GM19438 (cell line): Measurements from ENCODE around the gene MYO3B.
A peak's percentile ranks its signal among the peaks of the same experiment; 100 is the strongest.

ENCODE experiments used
- ATAC-seq: cut with Tn5 transposase; IDR thresholded peaks from one replicate; pipeline ENCODE4 v1.9.1; 2021; ENCODE audit warnings: low read depth; ENCODE audit not compliant: unreplicated experiment

MYO3B gene

DNA sequence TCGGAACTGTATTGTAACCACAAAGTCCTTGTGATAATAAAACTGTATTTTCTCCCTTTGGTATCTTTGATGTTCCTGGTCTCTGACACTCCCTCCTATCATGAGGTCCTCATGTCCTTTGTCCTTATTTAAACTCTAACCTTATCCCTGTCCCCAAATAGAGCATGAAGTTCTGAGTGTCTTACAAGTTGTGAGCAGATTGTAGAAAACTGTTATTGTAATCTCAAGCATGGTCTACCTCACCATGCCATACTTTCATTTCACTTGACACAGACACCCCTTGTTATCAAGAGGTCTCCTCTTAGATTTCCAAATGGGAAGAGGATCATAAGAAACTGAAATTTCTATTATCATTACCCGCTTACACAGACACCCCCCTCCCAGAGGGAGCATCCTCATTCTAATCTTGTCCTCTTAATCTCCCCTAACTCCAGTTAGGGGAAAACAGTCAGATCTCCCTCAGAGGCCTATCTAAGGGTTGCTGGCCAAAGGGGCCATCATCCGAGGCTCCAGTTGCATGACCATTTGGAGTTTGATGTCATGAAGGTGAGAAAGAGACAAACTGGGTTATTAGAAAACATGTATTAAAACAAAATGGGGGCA lies 29.0 kb downstream of the MYO3B start:
- no peak for ATAC-seq

DNA sequence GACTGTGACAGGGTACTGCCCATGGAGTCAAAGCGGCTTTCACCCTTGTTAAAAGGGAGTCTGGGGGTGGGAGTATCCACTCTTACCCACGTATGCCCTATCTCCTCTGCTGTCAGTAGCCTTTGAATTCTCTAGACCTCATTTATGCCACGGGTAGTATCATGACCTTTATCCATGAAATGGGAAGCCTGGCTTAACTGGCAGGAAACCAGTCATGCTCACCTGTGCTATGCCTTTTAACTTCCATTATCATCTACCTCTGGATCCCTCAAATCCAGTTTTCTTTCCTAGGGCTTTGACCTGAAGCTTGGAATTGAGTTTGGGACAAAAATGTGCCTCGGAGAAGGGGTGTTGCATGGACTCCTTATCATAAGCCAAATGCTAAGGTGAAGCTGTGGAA lies 30.0 kb downstream of the MYO3B start:
- ATAC-seq = no peak

DNA sequence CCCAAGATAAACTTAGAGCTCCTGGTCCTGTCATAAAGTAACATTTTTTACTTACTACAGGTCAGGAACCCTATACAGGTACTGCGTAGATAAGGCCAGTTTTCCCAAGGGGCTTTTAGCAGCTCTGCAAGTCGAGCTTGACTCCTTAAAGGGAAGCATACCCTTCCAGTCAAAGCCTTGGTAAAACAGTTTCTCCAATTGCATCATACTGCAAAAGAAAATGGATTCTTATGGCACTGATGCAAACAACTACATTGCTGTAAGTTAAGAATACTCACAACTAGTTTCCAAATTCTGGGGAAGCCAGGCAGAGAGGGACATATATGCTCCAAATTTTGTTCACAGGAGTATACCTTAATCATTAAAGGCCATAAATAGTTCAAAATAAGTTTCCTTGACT lies 31.0 kb downstream of the MYO3B start:
- no peak for ATAC-seq

DNA sequence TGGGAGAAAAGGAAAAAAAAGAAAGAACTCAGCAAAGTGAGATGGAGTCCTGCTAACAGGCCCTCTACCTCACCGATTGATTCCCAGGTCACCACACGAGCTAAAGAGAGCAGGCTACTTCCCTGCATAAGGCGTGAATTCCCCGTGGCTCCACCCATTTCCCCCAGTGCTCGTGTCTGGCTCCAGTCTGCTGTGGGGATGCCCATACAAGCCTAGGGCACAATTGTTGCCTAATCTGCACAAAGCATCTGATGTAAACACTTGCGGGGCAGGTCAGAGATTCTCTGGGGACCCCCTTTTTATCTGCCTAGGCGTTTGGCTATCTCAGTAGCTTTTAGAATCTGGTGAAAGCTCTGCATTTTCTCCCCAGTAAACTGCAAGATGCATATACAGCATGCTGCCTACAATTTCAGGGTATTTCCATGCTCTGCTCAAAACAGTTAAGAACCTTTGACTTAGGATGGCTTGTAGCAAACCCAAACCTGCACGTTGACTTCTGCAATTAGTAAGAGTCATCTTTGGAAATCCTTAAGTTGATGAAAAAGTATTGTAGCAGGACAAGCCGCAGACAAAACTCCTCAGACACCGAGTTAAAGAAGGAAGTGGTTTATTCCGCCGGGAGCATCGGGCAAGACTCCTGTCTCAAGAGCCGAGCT lies 34.8 kb downstream of the MYO3B start:
- peak; percentile 56 for ATAC-seq

DNA sequence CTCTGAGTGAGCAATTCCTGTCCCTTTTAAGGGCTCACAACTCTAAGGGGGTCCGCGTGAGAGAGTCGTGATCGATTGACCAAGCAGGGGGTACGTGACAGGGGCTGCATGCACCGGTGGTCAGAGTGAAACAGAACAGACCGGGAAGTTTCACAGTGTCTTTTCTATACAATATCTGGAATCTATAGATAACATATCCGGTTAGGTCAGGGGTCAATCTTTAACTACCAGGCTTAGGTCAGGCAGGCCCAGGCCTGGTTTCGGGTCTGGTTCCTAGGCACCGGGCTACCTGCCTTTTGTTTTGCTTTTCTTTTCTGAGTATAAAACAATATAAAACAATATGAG lies 35.3 kb downstream of the MYO3B start:
- peak; percentile 22 for ATAC-seq

DNA sequence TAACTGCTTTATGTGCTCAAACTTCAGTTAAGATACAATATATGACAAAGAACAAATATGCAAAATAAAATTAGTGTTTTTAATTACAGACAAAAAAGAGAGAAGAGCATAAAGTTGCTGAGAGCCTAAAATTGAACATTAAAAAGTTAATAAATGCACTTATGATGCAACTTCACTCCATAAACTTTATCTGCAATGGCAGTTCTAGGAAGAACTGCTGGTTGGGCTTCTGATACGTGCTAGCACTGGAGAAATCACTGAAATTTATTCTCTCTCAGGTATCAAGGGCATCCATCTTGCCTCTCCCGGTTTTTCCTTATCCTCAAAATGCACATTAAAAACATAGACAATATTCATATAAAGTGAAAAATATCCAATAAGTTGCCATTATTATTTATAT lies 35.7 kb downstream of the MYO3B start:
- ATAC-seq = no peak

- no peak for ATAC-seq
Observed at GRCh38 chr2:170214309-170214948, 36.5 kb downstream of the MYO3B start.

GRCh38 chr2:170215021-170215420 lies 37.1 kb downstream of the MYO3B start:
- no peak for ATAC-seq

GRCh38 chr2:170216428-170216827 lies 38.5 kb downstream of the MYO3B start:
- ATAC-seq = no peak

DNA sequence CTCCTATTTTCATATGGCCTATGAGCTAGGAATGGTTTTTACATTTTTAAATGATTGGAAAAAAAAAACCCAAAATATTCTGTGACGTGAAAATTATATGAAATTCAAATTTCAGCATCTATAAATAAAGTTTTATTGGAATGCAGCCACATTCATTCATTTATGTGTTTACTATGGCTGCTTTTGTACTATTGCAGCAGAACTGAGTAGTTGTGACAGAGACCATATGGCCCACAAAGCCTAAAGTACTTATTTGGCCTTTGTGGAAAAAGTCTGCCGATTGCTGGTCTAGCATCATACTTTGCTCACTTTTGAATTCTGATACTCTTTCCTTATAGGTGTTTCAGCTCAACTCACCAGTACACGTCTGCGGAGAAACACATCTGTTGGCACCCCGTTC lies 39.0 kb downstream of the MYO3B start:
- ATAC-seq = no peak

- ATAC-seq = no peak
Observed at GRCh38 chr2:170217778-170218251, 39.9 kb downstream of the MYO3B start.

DNA sequence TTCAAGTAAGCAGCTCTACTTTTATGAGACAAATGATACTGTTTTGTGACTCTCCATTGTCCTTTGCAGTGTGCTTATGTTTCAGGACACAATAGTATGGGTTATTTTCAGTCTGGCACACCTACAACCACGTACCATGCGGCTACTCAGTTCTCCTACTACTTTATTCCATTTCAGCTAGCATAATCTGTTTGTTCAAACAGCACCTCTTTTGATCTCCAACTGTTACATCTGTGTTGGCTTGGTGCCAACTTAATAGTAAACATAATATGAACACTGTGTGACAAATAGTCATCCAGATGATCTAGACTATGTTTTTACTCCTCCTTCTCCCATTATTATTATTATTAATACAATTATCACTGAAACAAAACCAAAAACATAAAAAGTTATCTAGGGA lies 40.5 kb downstream of the MYO3B start:
- no peak for ATAC-seq

DNA sequence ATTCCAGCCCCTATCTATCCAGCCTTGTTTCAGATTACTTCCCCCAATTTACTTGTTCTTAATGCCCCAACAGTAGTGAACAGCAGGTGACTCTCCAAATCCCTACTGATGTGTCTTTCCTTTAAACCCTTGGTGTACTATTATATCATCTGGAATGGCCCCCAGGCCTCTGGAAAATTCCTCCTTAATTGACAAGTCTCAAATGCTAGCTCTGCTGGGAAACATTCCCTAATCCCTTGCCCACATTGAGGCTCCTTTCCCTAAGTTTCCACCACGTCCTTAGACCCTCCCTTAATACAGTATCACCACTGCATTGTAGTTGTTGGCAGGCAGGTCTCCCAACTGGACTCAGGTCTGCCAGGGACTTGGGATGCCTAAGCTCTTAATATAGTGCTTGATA lies 41.0 kb downstream of the MYO3B start:
- no peak for ATAC-seq

DNA sequence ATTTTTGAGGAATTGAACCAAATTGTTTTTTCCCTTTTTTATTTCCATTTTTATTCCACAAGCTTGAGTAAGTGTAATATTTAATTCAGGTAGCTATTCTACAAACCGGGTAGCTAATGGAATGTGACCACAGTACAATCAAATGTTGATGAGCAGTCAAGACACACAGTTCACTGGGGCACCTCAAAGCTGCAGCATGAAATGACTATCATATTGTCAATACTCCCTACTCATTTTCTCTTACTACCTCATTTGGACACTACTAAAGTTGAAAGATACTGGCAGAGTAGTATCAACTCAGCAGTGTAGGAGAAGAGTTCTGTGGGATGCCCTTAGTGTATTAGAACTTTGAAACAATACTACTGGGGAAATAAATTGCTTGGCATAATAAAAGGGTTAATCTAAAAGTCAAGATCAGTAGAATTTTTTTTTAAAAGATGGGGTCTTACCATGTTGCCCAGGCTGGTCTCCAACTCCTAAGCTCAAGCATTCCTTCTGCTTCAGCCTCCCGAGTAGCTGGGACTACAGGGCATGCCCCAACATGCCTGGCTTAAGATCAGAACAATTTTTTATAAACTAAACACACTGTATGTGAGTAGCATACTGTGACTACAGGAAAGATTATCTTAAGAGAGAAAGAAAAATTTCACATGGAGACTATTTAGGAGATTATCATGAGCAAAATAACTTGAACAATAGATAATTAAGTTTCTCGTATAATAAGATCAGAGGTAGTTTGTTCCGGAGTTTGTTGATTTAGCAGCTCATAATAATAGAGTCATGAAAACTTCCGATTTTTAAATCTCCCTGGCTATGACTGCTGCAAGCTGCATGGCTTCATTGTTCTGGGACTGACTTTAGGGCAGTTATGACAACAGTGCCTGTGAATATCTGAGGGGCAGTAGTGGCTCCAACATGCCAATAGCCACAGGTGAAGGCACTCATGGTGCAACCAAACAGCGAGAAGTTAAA lies 43.7 kb downstream of the MYO3B start:
- ATAC-seq = no peak

- ATAC-seq = no peak
Observed at GRCh38 chr2:170222298-170222697, 44.4 kb downstream of the MYO3B start.

DNA sequence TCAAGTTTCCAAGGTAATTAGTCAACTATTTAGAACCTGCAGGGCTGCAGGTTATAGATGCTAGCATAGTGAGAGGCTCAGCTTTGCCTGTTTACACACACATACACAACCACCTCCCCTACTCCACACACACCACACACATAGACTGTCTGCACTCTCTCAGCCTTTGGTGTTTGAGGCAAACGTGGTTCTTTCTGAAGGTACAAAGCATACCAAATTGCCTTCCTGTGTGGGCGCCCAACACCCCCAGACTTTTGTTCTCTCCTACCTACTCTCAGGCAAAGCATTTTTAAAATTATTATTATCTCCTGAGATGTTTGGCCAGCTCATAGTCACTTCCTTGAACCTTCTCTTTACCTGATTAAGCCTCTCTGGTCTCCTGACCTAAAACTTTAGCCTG lies 44.9 kb downstream of the MYO3B start:
- ATAC-seq = no peak

GRCh38 chr2:170224692-170225294 lies 46.8 kb downstream of the MYO3B start:
- no peak for ATAC-seq

DNA sequence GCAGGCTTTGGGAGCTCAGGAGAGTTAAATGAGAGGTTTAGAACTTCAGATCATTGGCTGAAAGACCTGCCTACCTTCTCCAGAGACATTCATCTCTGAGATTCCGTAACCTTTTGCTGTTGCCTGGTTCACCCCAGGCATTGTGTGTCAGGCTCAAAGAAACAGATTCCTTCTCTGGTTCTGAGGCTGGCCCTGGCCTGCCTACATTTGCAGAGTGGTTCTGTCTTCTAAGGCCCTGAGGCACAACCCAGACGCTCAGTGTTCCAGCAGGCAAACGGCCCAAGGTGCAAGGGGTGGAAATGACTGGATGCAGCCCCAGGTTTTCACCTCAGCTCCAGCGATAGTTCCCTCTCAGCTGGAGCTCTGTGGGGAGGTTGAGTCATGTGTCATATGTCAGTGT lies 48.3 kb downstream of the MYO3B start:
- no peak for ATAC-seq

GRCh38 chr2:170227507-170227947 lies 49.6 kb downstream of the MYO3B start:
- ATAC-seq = peak; percentile 71

DNA sequence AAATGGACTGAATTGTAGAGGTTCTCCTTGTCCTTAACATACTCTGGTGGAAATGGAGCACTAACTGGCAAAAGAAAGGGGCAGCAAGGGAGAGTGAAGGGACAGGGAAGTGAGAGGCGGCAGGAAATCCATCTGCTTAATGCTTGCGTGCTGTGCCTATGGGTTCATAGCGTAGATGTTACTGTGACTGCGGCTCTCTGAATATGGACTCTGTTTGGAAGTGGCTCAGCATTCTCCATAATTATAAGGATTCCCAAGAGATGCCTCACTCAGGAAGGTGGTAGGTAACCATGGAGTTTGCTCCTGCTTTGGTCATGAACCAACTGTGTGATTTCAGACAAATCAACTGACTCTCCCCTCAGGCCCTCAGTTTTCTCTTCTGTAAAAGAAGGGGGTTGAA lies 50.0 kb downstream of the MYO3B start:
- ATAC-seq = no peak

GRCh38 chr2:170228429-170228828 lies 50.5 kb downstream of the MYO3B start:
- no peak for ATAC-seq
